SH-SY5Y (cell line): ENCODE data around the gene EXD3.

ENCODE experiments used
- GATA2 ChIP-seq: IDR thresholded peaks from 2 replicates; pipeline ENCODE4 v1.6.1; 2011; ENCODE audit warnings: mild to moderate bottlenecking, low read depth, low read length
- GATA3 ChIP-seq: IDR thresholded peaks from 2 replicates; pipeline ENCODE4 v1.6.1; 2011; ENCODE audit warnings: low read depth, mild to moderate bottlenecking, low read length, moderate library complexity

The EXD3 gene

GRCh38 chr9:137302449-137303150 is 120.4 kb downstream of the EXD3 start:
- TF ChIP-seq GATA2 (no peak), GATA3 (no peak)

- TF ChIP-seq GATA2 (no peak), GATA3 (no peak)
Measured at GRCh38 chr9:137302118-137302448, 120.9 kb downstream of the EXD3 start, which contains the start of gene NRARP. NRARP (minus strand) TSS chr9:137302271; CDS start chr9:137301928, 343 bp downstream.

GRCh38 chr9:137301081-137301947 is 121.6 kb downstream of the EXD3 start:
- TF ChIP-seq GATA2 (no peak), GATA3 (no peak)

GRCh38 chr9:137300567-137301080 is 122.3 kb downstream of the EXD3 start:
- TF ChIP-seq GATA3: no peak
- no peak for TF ChIP-seq GATA2

- no peak for TF ChIP-seq GATA2
- no peak for TF ChIP-seq GATA3
Measured at GRCh38 chr9:137299938-137300337, 123.0 kb downstream of the EXD3 start.

GRCh38 chr9:137299203-137299565 is 123.8 kb downstream of the EXD3 start:
- TF ChIP-seq GATA3 (no peak), GATA2 (no peak)

GRCh38 chr9:137298401-137299202 is 124.4 kb downstream of the EXD3 start:
- no peak for TF ChIP-seq GATA2
- no peak for TF ChIP-seq GATA3

- TF ChIP-seq GATA2 (no peak), GATA3 (no peak)
Measured at GRCh38 chr9:137297966-137298365, 125.0 kb downstream of the EXD3 start.

GRCh38 chr9:137296670-137297664 is 126.0 kb downstream of the EXD3 start:
- no peak for TF ChIP-seq GATA2
- TF ChIP-seq GATA3: no peak

GRCh38 chr9:137295849-137296669 is 126.9 kb downstream of the EXD3 start:
- TF ChIP-seq GATA3 (no peak), GATA2 (no peak)

- TF ChIP-seq GATA2: no peak
- no peak for TF ChIP-seq GATA3
Measured at GRCh38 chr9:137295238-137295811, 127.6 kb downstream of the EXD3 start.

GRCh38 chr9:137294681-137295237 is 128.2 kb downstream of the EXD3 start:
- TF ChIP-seq GATA2 (no peak), GATA3 (no peak)
